ENCODE measurements around the gene FAM118A.

GRCh38 chr22:45359627-45360026, 49.9 kb downstream of the FAM118A start:
- TF ChIP-seq POLR2A (IDR thresholded peaks at IDR 0.05) (no peak), CTCF (IDR thresholded peaks at IDR 0.05) (no peak), EP300 (IDR thresholded peaks at IDR 0.05) (no peak)
